ENCODE results near the gene NPBWR2.

Gene NPBWR2

GRCh38 chr20:64098471-64099013, 8.8 kb downstream of the NPBWR2 start:
- Histone ChIP-seq H3K9me2 (replicated peaks; ENCODE audit: insufficient read depth, low read length) (no peaks in the 10 kb centered on the region), H3K27me3 (replicated peaks; ENCODE audit: insufficient read depth, low read length) (peaks cover 64% of the 10 kb centered on the region), H2AFZ (ENCODE audit: low read length) (no peak overlapping the region), H3K4me3 (ENCODE audit: low read length) (no peak overlapping the region), H3K4me2 (ENCODE audit: low read depth, low read length) (no peak overlapping the region), H3K9me3 (replicated peaks; ENCODE audit: insufficient read depth, low read length) (no peaks in the 10 kb centered on the region), H3F3A (ENCODE audit: insufficient read depth, low read length) (no peaks in the 10 kb centered on the region), H3K27ac (ENCODE audit: low read length) (no peak overlapping the region), H4K20me1 (ENCODE audit: insufficient read depth, low read length) (no peaks in the 10 kb centered on the region), H3K79me2 (ENCODE audit: low read length) (no peaks in the 10 kb centered on the region), H3K9ac (ENCODE audit: low read length) (no peak overlapping the region), H3K4me1 (ENCODE audit: low read length) (peaks cover 13% of the 10 kb centered on the region), H3K36me3 (replicated peaks; ENCODE audit: insufficient read depth, low read length) (no peaks in the 10 kb centered on the region)
- no peak for DNase-seq
- TF ChIP-seq EZH2 (optimal IDR thresholded peaks at IDR 0.05; ENCODE audit: low read depth, low read length) (no peak), EZH2phosphoT487 (IDR thresholded peaks at IDR 0.05; ENCODE audit: low read length) (no peak), CTCF (IDR thresholded peaks at IDR 0.05; ENCODE audit: low read length) (no peak)

GRCh38 chr20:64096535-64096934, 10.8 kb downstream of the NPBWR2 start:
- no peak overlapping the region for H3K4me2 ChIP-seq (ENCODE audit: low read depth, low read length)
- H2AFZ ChIP-seq (ENCODE audit: low read length): no peak overlapping the region
- H3K27me3 ChIP-seq (replicated peaks; ENCODE audit: insufficient read depth, low read length): peaks cover 58% of the 10 kb centered on the region
- H3F3A ChIP-seq (ENCODE audit: insufficient read depth, low read length): no peaks in the 10 kb centered on the region
- no peaks in the 10 kb centered on the region for H3K9me3 ChIP-seq (replicated peaks; ENCODE audit: insufficient read depth, low read length)
- H3K4me1 ChIP-seq (ENCODE audit: low read length): peaks cover 13% of the 10 kb centered on the region
- no peak for DNase-seq
- no peaks in the 10 kb centered on the region for H3K9me2 ChIP-seq (replicated peaks; ENCODE audit: insufficient read depth, low read length)
- TF ChIP-seq EZH2 (optimal IDR thresholded peaks at IDR 0.05; ENCODE audit: low read depth, low read length) (no peak), EZH2phosphoT487 (IDR thresholded peaks at IDR 0.05; ENCODE audit: low read length) (no peak), CTCF (IDR thresholded peaks at IDR 0.05; ENCODE audit: low read length) (no peak)
- no peaks in the 10 kb centered on the region for H4K20me1 ChIP-seq (ENCODE audit: insufficient read depth, low read length)
- H3K36me3 ChIP-seq (replicated peaks; ENCODE audit: insufficient read depth, low read length): no peaks in the 10 kb centered on the region
- H3K79me2 ChIP-seq (ENCODE audit: low read length): no peaks in the 10 kb centered on the region
- no peak overlapping the region for H3K4me3 ChIP-seq (ENCODE audit: low read length)
- H3K9ac ChIP-seq (ENCODE audit: low read length): no peak overlapping the region
- no peak overlapping the region for H3K27ac ChIP-seq (ENCODE audit: low read length)

- Histone ChIP-seq H3K4me1 (ENCODE audit: low read length) (peaks cover 13% of the 10 kb centered on the region), H3K4me3 (ENCODE audit: low read length) (no peak overlapping the region), H3K9me3 (replicated peaks; ENCODE audit: insufficient read depth, low read length) (no peaks in the 10 kb centered on the region), H4K20me1 (ENCODE audit: insufficient read depth, low read length) (no peaks in the 10 kb centered on the region), H3K36me3 (replicated peaks; ENCODE audit: insufficient read depth, low read length) (no peaks in the 10 kb centered on the region), H3K79me2 (ENCODE audit: low read length) (no peaks in the 10 kb centered on the region), H3K27me3 (replicated peaks; ENCODE audit: insufficient read depth, low read length) (peaks cover 56% of the 10 kb centered on the region), H3K27ac (ENCODE audit: low read length) (no peak overlapping the region), H3K9ac (ENCODE audit: low read length) (no peak overlapping the region), H2AFZ (ENCODE audit: low read length) (no peak overlapping the region), H3K9me2 (replicated peaks; ENCODE audit: insufficient read depth, low read length) (no peaks in the 10 kb centered on the region), H3F3A (ENCODE audit: insufficient read depth, low read length) (no peaks in the 10 kb centered on the region), H3K4me2 (ENCODE audit: low read depth, low read length) (no peak overlapping the region)
- no peak for DNase-seq
- TF ChIP-seq CTCF (IDR thresholded peaks at IDR 0.05; ENCODE audit: low read length) (no peak), EZH2 (optimal IDR thresholded peaks at IDR 0.05; ENCODE audit: low read depth, low read length) (no peak), EZH2phosphoT487 (IDR thresholded peaks at IDR 0.05; ENCODE audit: low read length) (no peak)
Observed at GRCh38 chr20:64095927-64096326, 11.4 kb downstream of the NPBWR2 start.

All from MM.1S (cell line).